Measurements from ENCODE around the gene CDK19. TPM values are rescaled to one million over a fixed set of nuclear protein-coding genes. Genes with fewer than 3 reads are reported as not detected.

Gene CDK19
- total and polyA plus RNA-seq, 2 of the 13 experiments (the other 11 are each of a cell fraction or from before 2014, with no cell fraction given), result 13.4 to 27.0 TPM

DNA sequence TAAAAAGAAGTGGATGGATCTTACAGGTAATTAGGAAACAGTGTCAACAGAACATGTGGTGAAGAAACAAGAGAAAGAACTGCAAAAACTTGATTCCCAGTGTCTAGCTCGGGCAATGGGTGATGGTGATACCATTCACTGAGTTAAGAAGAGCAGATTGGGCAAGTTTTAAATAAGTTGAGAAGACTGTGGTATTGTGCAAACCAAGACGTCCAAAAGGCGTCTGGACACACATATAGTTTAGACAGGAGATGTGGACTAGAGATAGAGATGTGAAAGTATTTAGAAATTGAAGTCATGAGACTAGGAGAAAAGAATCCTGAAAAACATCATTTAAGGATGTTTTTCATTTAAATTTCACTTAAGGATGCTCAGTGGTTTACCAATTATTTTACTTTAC is 53.9 kb downstream of the CDK19 start:
- Histone ChIP-seq H4K20me1 (ENCODE audit: insufficient read depth, low read length) (no peaks in the 10 kb centered on the region), H2AFZ (ENCODE audit: low read length) (no peak overlapping the region)
- WGBS (ENCODE audit: low lambda C conversion rate), result 91% methylated on average over 3 of the region's 3 CpGs

More for the DNA sequence above, 53.9 kb downstream of the CDK19 start:
- peaks cover 4% of the 10 kb centered on the region for H3K79me2 ChIP-seq (ENCODE audit: insufficient read depth, low read length)
- no peak overlapping the region for H3K4me3 ChIP-seq (replicated peaks in 1 of 3; ENCODE audit: insufficient read depth in 1 of 3, low read depth in 2 of 3, low read length in 3 of 3)
- no peaks in the 10 kb centered on the region; a peak in 1 of 5 replicates for H3K36me3 ChIP-seq (replicated peaks in 1 of 2; ENCODE audit: control insufficient read depth in 1 of 2, insufficient read depth in 2 of 2, low read length in 2 of 2)
- in situ Hi-C loops (cut with HindIII; ENCODE audit: extremely low pct_ligation_motif_present, low pct_unique_long_range_greater_than_20kb) (no loop called here), intact Hi-C loops (cut with micrococcal nuclease; ENCODE audit: unreplicated experiment) (no loop called here)
- no peak overlapping the region for H3K4me2 ChIP-seq (ENCODE audit: low read depth, low read length)
- H3K9ac ChIP-seq (ENCODE audit: insufficient read depth, low read depth, low read length), result no peak overlapping the region
- CTCF ChIA-PET (ENCODE audit: low intra/inter-chr PET ratio, low total read pairs), result no interaction called here
- FAIRE-seq (no peak), DNase-seq (ENCODE audit: low spot score) (no peak), ATAC-seq (no peak)
- POLR2A ChIA-PET, result no interaction called here
- peaks cover 26% of the 10 kb centered on the region for H3K4me1 ChIP-seq (ENCODE audit: insufficient read depth, low read length)
- TF ChIP-seq ZNF230 (CRISPR knock-in tag; IDR thresholded peaks at IDR 0.05) (no peak), ZNF292 (CRISPR knock-in tag; IDR thresholded peaks at IDR 0.05; ENCODE audit: borderline replicate concordance, low read depth) (no peak), MIER2 (CRISPR knock-in tag; IDR thresholded peaks at IDR 0.05) (no peak), ZNF160 (CRISPR knock-in tag; IDR thresholded peaks at IDR 0.05) (no peak), SMYD3 (CRISPR knock-in tag; IDR thresholded peaks at IDR 0.05) (no peak), ZNF790 (CRISPR knock-in tag; IDR thresholded peaks at IDR 0.05; ENCODE audit: borderline replicate concordance) (no peak), HOXA7 (CRISPR knock-in tag; IDR thresholded peaks at IDR 0.05) (no peak), GZF1 (CRISPR knock-in tag; IDR thresholded peaks at IDR 0.05) (no peak), ZBTB7B (CRISPR knock-in tag; IDR thresholded peaks at IDR 0.05) (no peak), ZNF737 (CRISPR knock-in tag; IDR thresholded peaks at IDR 0.05; ENCODE audit: borderline replicate concordance) (no peak), TP53 (CRISPR knock-in tag; conservative IDR thresholded peaks at IDR 0.05) (no peak), ZSCAN9 (CRISPR knock-in tag; IDR thresholded peaks at IDR 0.05; ENCODE audit: borderline replicate concordance) (no peak), ZNF570 (CRISPR knock-in tag; IDR thresholded peaks at IDR 0.05; ENCODE audit: borderline replicate concordance) (no peak), POLR2G (IDR thresholded peaks at IDR 0.05; ENCODE audit: low read depth, low read length) (no peak)
- TF ChIP-seq, protein P1, sequence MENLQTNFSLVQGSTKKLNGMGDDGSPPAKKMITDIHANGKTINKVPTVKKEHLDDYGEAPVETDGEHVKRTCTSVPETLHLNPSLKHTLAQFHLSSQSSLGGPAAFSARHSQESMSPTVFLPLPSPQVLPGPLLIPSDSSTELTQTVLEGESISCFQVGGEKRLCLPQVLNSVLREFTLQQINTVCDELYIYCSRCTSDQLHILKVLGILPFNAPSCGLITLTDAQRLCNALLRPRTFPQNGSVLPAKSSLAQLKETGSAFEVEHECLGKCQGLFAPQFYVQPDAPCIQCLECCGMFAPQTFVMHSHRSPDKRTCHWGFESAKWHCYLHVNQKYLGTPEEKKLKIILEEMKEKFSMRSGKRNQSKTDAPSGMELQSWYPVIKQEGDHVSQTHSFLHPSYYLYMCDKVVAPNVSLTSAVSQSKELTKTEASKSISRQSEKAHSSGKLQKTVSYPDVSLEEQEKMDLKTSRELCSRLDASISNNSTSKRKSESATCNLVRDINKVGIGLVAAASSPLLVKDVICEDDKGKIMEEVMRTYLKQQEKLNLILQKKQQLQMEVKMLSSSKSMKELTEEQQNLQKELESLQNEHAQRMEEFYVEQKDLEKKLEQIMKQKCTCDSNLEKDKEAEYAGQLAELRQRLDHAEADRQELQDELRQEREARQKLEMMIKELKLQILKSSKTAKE (CRISPR knock-in tag; IDR thresholded peaks at IDR 0.05; ENCODE audit: borderline replicate concordance), result no peak
- TF ChIP-seq, protein P2, sequence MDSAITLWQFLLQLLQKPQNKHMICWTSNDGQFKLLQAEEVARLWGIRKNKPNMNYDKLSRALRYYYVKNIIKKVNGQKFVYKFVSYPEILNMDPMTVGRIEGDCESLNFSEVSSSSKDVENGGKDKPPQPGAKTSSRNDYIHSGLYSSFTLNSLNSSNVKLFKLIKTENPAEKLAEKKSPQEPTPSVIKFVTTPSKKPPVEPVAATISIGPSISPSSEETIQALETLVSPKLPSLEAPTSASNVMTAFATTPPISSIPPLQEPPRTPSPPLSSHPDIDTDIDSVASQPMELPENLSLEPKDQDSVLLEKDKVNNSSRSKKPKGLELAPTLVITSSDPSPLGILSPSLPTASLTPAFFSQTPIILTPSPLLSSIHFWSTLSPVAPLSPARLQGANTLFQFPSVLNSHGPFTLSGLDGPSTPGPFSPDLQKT (CRISPR knock-in tag; IDR thresholded peaks at IDR 0.05; ENCODE audit: borderline replicate concordance), result no peak
- TF ChIP-seq, protein P3, sequence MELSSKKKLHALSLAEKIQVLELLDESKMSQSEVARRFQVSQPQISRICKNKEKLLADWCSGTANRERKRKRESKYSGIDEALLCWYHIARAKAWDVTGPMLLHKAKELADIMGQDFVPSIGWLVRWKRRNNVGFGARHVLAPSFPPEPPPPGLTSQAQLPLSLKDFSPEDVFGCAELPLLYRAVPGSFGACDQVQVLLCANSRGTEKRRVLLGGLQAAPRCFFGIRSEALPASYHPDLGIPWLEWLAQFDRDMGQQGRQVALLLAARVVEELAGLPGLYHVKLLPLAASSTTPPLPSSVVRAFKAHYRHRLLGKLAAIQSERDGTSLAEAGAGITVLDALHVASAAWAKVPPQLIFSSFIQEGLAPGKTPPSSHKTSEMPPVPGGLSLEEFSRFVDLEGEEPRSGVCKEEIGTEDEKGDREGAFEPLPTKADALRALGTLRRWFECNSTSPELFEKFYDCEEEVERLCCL (CRISPR knock-in tag; IDR thresholded peaks at IDR 0.05; ENCODE audit: borderline replicate concordance), result no peak
- no peaks in the 10 kb centered on the region; a peak in 1 of 5 replicates for H3K27me3 ChIP-seq (ENCODE audit: control insufficient read depth in 1 of 2, insufficient read depth in 2 of 2, low read length in 2 of 2)
- H3K9me3 ChIP-seq (ENCODE audit: low read length), result no peaks in the 10 kb centered on the region
- no TSS peak for BruUV-seq (replicated peaks)
- H3K27ac ChIP-seq (ENCODE audit: extremely low read length, insufficient read depth, low read length), result no peak overlapping the region

Data from HepG2 (cell line).